Hindlimb muscle (tissue), 1 donor: ENCODE data around the gene MTERF4. TPM values are rescaled to one million over a fixed set of nuclear protein-coding genes. Genes with fewer than 3 reads are reported as not detected.

Experiments
- DNase-seq: peaks from one replicate; pipeline ENCODE4 v3.0.0-alpha.2; 2013
- polyA plus RNA-seq: library from polyadenylated mRNA; unstranded; fragments of 120-200 nt; gene quantifications from one replicate; pipeline ENCODE4 v1.2.1, GENCODE V29; 2013; ENCODE audit not compliant: insufficient read length

MTERF4 gene, protein sequence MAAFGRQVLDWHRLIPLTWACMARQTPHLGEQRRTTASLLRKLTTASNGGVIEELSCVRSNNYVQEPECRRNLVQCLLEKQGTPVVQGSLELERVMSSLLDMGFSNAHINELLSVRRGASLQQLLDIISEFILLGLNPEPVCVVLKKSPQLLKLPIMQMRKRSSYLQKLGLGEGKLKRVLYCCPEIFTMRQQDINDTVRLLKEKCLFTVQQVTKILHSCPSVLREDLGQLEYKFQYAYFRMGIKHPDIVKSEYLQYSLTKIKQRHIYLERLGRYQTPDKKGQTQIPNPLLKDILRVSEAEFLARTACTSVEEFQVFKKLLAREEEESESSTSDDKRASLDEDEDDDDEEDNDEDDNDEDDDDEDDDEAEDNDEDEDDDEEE
- 38.9 TPM for polyA plus RNA-seq

DNA sequence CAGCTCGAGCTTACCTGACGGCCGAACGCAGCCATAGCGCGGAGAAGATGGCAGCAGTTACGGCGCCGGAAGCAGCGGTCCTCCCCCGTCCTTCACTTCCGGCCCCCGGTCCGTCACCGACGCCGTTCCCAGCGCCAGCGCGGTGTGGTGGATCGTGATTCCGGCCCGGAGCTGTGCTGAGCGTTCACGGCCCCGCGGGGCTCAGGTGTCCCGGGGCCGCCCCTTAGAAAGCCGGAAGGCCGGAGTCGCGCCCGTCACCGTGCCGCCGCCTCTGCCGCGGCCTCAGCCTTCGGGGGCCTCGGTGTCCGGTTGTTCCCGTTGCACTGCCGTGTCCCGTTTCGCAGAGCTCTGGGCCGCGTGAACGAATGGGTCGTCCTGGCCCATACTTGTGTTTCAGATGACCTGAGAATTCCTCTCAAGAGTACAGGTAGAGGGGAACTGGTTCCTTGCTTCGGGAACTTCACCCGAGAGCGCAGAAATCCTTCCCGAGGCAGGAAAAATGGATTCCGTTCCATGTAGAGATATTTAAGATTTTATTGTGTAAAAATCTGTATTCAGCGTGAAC lies at the start of gene MTERF4:
Gene MTERF4 (minus strand): TSS at position 49 of the 565 bp plus-strand sequence. CDS start 14 bp downstream, at position 35.
- DNase-seq = peak; percentile 89

DNA sequence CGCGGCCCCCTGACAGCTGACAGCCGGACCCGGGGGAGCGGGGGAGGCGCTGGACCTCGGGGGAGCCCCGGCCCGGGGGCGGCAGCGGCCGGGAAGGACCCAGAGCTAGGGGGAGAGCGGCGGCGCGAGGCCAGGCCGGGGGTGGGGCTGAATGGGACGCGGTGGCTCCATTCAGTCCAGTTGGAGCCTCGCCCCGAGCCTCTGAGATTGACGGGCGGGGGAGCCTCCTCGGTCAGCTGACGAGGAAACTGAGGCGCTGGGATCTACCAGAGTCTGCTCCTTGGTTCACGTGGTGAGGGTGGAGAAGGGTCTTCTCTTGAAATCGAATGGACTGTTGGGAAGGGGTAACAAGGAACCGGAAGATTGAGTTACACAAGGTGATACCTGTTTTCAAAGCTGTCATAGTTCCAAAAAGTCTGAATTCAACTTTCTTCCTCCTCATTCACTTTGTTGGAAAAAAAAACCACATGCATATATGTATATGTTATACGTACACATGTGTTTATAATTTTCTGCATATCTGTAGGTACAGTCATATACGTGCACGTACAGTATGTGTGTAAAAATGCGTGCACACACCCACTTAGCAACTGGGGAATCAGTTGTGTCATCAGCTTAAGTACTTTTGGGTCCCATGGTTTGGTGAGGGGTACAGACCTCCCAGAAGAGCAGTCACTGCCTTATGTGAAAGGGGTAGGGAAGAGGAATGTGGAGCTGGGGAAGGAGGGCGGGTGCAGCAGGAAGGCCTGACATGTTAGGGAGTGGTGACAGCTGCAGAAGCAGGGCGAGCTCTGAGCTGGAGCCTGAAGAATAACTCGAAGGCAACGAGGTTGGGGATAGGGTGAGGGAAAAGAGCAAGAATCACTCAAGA lies 48.8 kb upstream of the MTERF4 start:
- no peak for DNase-seq

DNA sequence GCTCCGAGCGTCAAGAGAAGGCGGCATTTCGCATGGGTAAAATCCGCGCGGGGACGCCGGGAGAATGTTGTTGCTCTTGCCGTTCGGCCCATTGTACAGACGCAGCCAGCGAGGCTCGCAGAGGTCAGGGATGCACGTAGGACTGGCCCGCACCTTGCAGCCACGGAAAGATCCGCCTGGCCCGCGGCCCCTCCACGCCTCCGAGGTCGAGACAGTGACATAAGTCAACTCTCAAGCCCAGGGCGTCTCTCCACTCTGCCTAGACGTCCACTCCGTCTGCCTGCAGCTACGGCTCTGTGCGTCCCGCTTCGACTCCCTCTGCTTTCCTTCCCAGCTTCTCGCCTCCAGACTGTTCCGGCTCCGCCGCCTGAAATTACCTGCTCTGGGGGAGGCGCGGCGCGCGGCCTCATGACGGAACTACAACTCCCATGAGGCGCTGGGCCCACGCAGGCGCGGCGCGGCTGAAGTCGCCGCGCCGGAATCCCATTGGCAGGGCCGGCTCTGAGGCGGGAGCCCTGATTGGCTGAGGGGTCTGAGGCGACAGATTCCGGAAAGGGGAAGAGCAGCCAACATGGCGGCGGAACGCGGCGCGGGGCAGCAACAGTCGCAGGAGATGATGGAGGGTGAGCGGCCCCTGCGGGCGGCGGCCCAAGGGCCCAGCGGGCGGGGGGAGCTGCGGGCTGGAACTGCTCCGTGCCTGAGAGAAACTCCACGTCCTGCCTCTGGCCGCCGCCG lies 48.0 kb upstream of the MTERF4 start, which contains the start of gene PPP1R7:
Gene PPP1R7 (plus strand): TSS at position 543 of the 735 bp plus-strand sequence. CDS start 29 bp downstream, at position 572.
- DNase-seq = peak; percentile 94

DNA sequence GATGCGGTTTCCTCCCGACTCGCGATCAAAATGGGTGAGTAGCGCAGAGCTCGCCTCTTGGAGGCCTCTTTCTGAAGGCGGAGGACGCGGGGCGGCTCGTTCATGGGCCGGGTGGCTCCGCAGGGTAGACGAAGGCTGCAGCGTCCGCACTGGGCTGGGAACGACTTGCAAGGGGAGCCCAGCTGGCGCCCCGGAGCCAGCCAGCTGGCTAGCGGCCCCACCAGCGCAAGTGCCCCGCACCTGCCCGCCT lies 47.5 kb upstream of the MTERF4 start:
- no peak for DNase-seq

- DNase-seq = peak; percentile 90
These were observed 47.0 kb upstream of the MTERF4 start, which contains the start of gene PASK for GRCh38 chr2:241148891-241149674. Gene PASK, minus strand, starts transcription at chr2:241149472. Its CDS starts 6,440 bp downstream, at chr2:241143032.

- no peak for DNase-seq
These were observed 46.2 kb upstream of the MTERF4 start for GRCh38 chr2:241148239-241148638.

GRCh38 chr2:241147336-241147735 lies 45.2 kb upstream of the MTERF4 start:
- DNase-seq = no peak

DNA sequence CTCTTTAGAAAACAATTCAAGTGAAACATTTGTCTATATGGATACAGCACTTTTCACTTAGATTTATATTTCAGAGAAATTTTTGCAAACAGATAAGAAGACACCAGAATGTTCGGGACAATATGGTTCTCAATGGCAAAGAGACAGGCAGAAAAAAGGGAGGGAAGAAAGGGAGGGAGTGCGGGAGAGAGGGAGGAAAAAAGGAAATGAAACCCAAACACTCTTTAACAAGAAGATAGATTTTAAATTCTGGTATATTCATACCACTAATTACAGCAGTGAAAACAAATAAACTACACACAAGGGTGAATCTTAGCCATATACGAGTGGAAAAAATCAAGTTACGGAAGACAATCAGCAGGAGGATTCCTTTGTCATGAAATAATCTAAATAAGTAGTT lies 44.2 kb upstream of the MTERF4 start:
- DNase-seq = no peak

DNA sequence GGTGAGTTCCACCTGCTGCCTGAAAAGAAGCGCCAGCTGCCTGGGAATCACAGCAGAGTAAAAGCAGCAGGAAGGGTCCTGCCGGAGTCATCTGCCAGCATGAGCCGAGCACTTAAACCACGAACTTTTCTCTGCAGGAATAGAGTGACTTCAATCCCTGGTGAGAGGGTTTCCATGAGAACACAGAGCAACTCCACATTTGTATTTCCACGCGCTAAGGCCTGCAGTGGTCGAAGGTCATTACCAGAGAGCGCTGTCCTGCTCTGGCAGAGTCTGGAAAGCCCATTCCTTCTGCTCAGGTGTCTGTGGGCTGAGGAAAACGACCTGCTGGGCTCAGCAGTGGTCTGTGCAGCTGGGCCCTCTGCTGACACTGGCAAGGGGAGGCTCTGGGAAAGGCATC lies 40.5 kb upstream of the MTERF4 start:
- no peak for DNase-seq

- no peak for DNase-seq
These were observed 40.0 kb upstream of the MTERF4 start for GRCh38 chr2:241142063-241142462.

DNA sequence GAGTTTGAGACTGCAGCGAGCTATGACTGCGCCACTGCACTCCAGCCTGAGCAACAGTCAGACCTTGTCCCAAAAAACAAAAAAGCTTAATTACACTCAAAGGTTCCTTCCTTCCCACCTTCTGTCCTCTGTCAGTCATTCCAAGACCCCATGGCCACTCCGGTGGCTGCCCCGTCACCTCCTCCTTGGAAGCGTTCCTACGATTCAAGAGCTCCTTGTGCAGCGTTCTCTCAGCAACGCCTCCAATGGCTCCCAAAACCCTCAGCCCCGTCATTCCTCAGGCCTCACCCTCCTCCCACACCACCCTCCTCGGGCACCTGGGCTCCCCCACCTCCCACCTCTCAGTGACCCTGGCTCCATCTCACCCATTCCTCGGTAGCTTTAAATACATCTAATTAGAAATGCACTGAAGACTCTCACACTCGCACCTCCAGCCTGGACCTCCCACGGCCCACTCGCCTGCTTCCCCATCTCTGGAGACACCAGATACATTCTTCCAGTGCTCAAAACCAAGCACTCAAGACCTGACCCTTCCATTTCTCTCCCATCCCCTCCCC lies 39.2 kb upstream of the MTERF4 start:
- DNase-seq = no peak

DNA sequence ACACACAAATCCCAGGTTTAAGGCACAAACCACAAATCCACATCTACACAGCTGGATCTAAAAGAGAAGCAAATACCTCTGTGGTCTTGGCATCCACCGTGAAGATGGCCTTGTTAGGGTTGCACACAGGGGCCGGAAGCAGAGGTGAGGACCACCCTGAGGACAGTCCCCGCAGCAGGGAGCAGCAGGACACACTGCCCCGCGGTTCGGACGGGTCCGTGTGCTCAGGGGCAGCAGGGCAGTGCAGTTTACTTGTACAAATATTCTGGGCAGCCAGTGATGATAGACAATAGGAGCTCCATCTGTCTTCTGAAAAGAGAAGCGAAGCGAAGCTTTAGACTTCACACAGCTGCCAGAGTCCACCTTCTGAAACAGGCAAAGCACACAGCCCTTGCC lies 38.4 kb upstream of the MTERF4 start:
- no peak for DNase-seq

GRCh38 chr2:241139531-241140444 lies 37.7 kb upstream of the MTERF4 start:
- no peak for DNase-seq

GRCh38 chr2:241138471-241138870 lies 36.4 kb upstream of the MTERF4 start:
- no peak for DNase-seq

GRCh38 chr2:241137276-241138190 lies 35.4 kb upstream of the MTERF4 start:
- no peak for DNase-seq

DNA sequence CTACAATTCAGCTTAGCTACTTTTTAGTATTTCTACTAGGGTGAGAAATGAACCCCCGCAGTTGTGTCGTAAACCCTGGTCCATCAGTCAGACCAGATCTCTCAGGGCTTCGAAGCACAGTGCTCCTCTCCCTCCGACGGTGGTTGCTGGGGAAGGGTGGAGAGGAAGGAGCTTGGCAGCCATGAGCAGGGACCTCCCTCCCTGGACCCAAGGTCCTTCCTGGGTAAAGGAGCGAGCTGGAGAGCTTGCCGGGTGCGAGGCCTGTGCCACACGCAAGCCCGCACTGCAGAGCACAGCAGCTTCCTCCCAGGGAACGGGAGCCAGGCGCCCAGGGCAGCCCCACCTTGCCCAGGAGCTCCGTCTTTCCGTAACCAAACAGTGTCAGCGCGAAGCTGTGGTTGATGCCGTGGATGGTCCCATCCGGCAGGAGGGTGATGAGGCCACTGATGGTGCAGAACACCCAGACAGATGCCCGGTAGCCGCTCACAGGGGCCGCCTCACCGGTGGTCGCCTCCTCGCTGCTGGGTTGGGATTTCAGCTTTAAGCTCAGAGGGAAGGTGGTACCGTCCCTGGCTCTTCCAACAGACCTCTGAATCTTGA lies 34.7 kb upstream of the MTERF4 start:
- DNase-seq = no peak

DNA sequence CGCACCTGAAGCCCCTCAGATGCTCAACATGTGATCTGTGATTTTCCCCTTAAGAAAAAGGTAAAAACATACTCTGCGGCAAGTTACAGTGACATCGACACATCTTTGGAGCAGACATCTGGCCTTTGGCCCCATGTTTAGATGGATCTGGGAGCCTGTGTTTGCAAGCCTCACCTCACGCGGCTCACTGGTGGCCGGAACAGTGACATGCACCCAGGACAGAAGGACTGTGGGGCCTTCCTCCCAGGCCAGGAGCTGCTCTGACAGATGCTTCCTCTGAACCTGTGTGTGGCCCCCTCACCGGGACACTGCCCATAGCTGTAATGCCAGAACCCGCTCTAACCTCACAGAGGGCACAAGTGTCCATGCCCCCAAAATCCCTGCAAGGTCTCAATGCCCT lies 34.1 kb upstream of the MTERF4 start:
- no peak for DNase-seq

GRCh38 chr2:241135737-241136136 lies 33.6 kb upstream of the MTERF4 start:
- DNase-seq = peak; percentile 17

DNA sequence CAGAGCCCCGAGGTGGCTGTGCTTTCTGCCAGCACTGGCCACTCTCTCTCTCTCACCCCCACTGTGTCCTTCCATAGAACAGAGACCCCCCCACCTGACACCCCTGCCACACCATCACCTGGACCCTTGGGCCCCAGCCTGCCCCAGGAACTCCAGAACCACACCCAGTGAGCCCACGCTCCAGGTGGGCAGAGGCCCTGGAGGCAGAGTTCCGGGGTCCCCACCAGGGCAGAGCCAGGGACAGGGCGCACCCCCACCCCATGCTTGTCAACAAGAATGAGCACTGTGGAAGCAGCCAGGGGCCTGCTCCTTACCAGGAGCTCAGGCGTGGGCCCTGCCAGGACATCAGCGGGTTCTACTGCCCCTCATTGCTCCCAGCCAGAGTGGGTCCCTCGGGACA lies 32.6 kb upstream of the MTERF4 start:
- DNase-seq = no peak
